ENCODE measurements around the gene ADAM12.

GRCh38 chr10:126270111-126270510, 118.2 kb downstream of the ADAM12 start:
- TF ChIP-seq PATZ1 (CRISPR knock-in tag; IDR thresholded peaks at IDR 0.05; ENCODE audit: borderline replicate concordance) (no peak), RARB (CRISPR knock-in tag; IDR thresholded peaks at IDR 0.05) (no peak), ARNTL (CRISPR knock-in tag; IDR thresholded peaks at IDR 0.05; ENCODE audit: borderline replicate concordance, low read depth) (no peak), TCF4 (CRISPR knock-in tag; IDR thresholded peaks at IDR 0.05; ENCODE audit: borderline replicate concordance) (no peak), TSHZ2 (CRISPR knock-in tag; IDR thresholded peaks at IDR 0.05) (no peak), ESRRG (CRISPR knock-in tag; IDR thresholded peaks at IDR 0.05) (no peak), CSDC2 (CRISPR knock-in tag; IDR thresholded peaks at IDR 0.05) (no peak), ZNF70 (CRISPR knock-in tag; IDR thresholded peaks at IDR 0.05) (no peak), ZFP3 (CRISPR knock-in tag; IDR thresholded peaks at IDR 0.05) (no peak), PPARA (CRISPR knock-in tag; IDR thresholded peaks at IDR 0.05; ENCODE audit: borderline replicate concordance) (no peak)
